Stimulated activated CD4-positive, alpha-beta T cell treated with anti-CD3 and anti-CD28 coated beads, Interleukin-15, amount 100 ng/mL, for 48 hours (primary cell): ENCODE results near the gene GRIK1.
"Not testable (repeated sequence)": the region's sequence is repeated elsewhere in the genome, so short reads cannot be mapped to it uniquely, and the experiment has no call there.

Experiments
- DNase-seq, 2 donors: peaks; one replicate each; pipeline ENCODE4 v3.0.0-alpha.2; 2020; ENCODE audit warnings: low read depth in 2 of 2

Gene GRIK1

GRCh38 chr21:29939924-29940275 is at the start of gene GRIK1:
TSS of gene GRIK1 (minus strand) at chr21:29939996.
- DNase-seq, result no peak

DNA sequence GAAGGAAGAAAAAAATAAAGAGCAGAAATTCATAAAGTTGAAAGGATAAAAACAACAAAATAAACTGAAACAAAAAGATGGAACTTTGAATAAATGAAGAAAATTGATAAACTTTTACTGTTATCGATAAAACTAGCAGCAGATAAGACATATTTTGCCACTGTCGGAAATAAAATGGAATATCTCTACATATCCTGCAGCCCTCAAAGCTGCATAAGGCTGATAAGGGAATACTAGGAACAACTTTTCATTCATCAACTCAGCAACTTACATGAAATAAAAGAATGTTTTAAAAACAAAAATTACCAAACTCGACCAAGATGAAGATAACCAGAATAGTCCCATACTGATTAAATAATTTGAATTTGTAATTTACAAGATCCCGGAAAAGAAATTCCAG is 48.0 kb upstream of the GRIK1 start:
- DNase-seq, result no peak

GRCh38 chr21:29985866-29986265 is 46.1 kb upstream of the GRIK1 start:
- no peak for DNase-seq

GRCh38 chr21:29979043-29979442 is 39.2 kb upstream of the GRIK1 start:
- DNase-seq, result no peak

DNA sequence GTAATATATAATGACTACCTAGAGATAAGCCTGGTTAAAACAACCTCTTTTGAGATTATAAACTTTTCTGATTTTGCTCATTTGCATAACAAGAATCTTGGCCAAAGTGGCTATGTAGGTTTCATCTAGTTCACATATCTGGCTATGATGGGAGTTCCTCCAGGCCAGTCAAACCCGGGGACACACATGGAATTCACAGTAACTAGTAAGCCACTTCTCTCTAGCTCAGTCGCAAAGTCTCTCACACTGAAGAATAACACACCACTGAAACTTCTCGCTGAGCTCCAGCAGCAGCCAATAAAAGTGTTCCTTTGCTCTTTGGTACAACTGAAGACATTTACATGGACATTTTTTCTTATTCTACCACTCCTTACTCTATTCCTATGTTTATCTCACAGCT is 36.0 kb upstream of the GRIK1 start:
- no peak for DNase-seq

DNA sequence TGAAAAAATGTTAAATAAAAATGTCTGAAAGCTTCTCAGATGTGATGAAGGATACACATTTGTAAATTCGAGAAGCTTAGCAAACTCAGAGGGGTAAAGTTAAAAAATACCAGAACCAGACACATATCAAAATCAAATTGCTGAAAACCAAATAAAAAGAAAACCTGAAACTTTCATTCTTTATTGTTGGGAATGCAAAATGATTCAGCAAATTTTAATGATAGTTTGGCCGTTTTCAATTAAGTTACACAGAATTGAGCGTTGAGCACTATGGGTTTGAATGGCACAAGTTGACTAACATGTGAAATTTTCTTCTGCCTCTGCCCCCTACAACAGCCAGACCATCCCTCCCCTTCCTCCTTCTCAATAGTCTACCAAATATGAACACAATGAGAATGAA is 33.5 kb upstream of the GRIK1 start:
- no peak for DNase-seq

- no peak for DNase-seq
Observed at GRCh38 chr21:29961291-29962027, 21.7 kb upstream of the GRIK1 start.

DNA sequence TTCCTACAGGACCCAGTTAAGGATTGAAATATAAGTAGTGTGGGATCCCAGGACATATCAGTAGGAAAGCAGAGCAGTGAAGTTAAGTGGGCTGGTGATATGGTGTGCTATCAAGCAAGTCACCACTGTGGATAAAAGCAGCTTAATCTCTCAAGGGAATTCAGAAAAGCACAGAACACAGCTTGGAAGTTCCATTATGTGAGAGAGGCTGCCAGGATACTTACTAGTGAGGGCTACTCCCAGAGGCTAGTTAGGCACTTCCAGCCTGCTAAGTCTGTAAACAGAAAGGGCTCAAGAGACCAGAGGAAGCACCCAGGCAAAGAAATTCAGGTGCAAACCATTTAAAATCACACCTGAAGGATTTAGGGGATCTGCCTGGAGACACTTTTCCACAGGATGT is 18.8 kb upstream of the GRIK1 start:
- DNase-seq, result no peak

GRCh38 chr21:29958035-29958434 is 18.2 kb upstream of the GRIK1 start:
- not testable (repeated sequence) for DNase-seq

DNA sequence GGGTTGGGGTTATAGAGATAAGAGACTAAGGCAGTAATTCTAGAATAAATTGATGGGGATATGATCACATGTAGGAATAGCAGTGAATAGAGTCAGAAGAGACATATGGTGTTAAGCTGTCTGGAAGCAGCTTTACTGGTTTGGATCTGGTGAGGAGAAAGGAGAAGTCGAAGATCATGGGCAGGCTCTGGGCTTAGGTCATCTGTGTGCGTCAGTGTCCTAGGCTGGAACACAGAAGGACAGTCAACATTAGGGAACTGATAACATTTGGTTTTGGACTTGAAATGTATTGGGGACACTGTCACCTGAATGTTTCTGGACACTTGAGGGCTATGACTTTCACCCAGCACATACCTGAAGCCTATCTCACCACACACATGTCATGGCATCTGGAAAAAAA is 13.9 kb upstream of the GRIK1 start:
- no peak for DNase-seq

- no peak for DNase-seq
Observed at GRCh38 chr21:29953072-29953471, 13.3 kb upstream of the GRIK1 start.

DNA sequence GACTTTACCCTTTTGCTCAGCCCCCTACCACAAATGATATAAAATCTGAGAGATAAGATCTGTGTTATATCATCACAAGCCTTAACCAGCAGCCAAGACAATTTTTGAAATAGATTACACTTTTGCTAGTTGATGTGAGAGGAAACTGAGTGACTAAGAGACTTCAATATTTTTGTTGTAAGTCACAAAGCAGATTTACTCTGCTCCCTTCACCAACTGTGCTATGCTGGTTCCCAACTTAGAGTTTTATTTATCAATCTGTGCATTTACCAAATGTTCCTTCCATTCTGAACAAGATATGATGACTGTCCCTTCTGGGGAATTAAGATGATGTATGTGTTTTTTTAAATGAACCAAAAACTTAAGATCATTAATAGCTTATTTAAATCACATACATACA is 12.1 kb upstream of the GRIK1 start:
- DNase-seq, result no peak

GRCh38 chr21:29949991-29950390 is 10.2 kb upstream of the GRIK1 start:
- DNase-seq, result no peak

DNA sequence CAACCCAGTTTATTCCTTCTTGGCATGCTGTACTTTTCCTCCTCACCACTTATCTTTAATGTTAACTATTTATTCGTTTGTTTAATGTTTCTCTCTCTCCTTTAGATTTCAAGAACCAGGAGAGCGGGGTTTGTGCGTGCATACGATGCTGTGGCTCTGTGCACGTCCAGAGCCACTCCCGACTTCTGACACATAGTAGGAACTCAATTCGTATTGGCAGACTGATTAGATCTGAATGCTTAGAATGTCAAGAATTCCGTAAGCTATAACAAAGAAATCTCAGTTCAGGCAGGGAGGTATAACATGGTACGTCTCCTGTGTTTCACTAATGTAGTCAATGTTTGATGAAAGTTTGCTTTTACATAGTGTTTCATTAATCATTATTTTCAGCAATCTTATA is 7.3 kb upstream of the GRIK1 start:
- no peak for DNase-seq

DNA sequence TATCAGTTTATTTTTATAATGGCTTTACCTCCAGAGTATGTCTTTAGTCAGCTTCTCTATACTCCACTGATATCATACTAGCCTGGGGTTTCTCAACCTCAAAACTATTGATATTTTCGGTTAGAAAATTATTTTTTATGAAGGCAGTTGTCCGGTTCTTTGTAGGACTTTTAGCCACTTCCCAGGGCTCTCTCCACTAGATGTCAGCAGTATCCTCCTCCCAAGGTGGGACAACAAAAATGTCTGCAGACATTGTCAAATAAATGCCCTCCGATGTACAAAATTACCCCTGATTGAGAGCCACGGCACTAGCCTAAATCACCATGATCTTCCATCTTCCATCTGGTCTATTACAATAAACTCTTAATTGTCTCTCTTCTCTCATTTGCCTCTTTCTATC is 4.1 kb upstream of the GRIK1 start:
- DNase-seq, result no peak

GRCh38 chr21:29942034-29942433 is 2.2 kb upstream of the GRIK1 start:
- DNase-seq, result no peak

- no peak for DNase-seq
Observed at GRCh38 chr21:29940991-29941390, 1.2 kb upstream of the GRIK1 start.

DNA sequence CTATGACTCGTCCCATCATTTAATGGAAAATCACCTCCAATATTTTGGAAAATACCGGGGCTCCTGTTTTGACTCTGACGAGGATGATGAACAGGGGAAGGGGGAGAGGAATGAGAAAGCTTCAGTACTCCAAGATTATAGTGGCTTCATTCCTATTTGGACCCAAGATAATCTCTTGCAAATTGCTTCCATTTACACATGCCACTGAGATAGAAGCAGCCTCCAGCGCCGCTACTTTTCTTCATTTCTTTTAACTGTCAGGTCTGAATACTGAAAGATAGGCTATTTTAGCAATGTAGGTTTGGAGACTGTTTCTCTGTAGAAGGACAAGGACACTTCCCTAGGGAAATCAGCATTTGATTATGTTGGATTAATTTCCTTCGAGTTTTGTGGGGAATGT is 565 bp upstream of the GRIK1 start:
- no peak for DNase-seq

DNA sequence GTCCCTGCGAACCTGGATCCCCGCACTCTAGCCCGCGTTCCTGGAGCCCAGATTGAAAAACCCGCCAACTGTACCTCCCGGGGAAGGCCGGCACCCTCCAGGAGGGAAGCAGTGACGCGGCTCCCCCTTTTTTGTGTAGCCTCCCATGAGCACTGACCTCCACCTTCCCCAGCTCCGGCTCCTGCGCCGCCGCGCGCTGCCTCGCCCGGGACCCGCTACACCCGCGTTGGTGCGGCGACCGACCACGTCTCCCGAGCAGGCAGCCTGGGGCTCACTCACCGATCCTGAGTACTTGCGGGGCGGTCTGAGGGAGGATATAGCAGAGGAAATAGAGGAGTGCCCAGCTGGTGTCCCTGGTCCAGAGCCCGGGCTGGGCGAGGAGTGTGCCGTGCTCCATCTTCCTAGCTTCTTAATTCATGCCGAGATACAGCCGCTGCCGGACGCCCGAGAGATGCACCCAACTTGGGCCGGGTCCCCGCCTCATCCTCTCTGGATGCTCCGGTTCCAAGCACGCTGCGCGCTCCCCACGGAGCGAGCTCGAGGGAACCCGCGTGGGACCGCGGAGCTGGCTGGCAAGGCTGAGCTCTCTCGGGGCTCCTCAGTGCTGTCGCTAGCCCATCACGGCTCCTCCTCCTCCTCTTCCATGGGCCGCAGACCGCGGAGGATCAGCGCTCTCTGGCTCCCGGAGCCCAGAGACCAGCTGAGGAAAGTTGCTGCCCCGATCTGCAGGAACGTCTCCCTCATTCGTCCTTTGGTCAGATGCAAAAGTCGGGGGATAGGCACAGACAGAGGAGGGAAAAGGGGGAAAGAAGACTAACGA is 482 bp downstream of the GRIK1 start:
- DNase-seq, result no peak

DNA sequence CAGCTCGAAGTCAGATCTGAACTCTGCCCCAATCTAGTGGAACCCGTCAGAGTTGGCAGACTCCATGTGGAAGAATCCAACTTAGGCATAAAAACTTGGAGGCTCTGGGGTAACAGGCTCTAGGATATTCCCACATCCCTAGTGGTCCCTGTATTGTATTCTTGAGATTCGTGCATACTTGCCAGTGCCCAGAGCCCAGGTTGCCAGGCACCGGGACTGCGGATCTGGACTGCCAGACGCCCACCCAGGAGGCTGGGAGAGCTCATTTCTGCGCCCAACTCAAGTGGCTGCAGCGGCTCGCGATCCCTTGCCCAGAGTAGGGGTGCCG is 1.1 kb downstream of the GRIK1 start:
- DNase-seq, result no peak

DNA sequence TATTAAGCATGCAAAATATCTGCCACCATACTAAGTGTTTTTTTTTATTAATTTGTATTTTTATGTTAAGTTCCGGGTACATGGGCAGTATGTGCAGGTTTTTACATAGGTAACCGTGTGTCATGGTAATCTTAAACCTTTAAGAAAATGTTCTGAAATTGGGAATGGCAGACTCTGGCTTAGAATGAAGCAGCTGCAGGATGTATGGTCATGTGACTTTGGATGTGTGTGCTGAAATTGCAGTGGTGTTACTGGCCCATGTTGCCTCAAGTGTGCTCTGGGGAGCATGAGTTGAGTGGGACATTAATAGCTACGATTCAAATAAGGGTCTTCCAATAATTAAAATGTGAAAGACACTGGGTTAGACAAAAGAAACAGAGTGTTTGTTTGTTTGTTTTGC is 6.7 kb downstream of the GRIK1 start:
- no peak for DNase-seq

DNA sequence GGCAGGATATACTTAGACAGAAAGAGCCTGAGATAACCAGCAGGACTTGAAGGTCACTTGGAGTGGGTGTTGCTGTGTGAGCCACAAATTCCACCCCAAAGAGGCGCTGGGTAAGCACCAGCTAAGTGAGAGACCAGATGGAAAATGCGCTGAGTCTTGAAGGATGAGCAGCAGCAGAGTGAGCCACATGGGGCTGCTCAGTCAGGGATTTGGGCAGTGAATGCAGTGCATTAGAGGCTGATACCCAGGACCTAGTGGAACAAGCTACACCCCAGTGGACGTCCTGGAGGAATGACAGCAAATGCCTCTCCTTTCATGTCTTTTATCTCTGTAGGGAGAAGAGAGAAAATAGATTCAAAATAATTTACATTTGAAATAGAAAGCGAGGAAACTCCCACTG is 11.3 kb downstream of the GRIK1 start:
- no peak for DNase-seq

- no peak for DNase-seq
Observed at GRCh38 chr21:29920938-29921337, 18.9 kb downstream of the GRIK1 start.

DNA sequence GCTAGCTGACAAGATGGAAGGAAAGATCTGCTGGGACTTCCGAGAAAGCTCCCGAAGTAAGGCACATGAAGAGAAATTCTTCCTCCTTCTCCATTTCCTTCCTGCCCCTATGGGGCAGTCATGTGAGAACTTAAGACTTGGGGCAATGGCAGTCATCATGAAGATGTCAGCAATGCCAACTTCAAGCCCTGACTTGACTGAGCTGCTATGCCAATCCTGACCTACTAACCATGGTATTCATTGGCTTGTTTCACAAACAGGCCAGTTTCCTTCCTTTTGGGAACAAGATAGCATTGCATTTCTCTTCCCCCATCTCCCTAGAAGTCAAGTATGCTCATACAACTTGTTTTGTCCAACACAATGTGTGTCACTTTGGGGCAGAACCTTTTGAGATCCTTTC is 25.5 kb downstream of the GRIK1 start:
- DNase-seq, result no peak
